ENCODE measurements around the gene RERE. TPM values are rescaled to one million over a fixed set of nuclear protein-coding genes. Genes with fewer than 3 reads are reported as not detected.

Gene RERE
- total RNA-seq, 1 experiment from 2014 or later, result 217 TPM

DNA sequence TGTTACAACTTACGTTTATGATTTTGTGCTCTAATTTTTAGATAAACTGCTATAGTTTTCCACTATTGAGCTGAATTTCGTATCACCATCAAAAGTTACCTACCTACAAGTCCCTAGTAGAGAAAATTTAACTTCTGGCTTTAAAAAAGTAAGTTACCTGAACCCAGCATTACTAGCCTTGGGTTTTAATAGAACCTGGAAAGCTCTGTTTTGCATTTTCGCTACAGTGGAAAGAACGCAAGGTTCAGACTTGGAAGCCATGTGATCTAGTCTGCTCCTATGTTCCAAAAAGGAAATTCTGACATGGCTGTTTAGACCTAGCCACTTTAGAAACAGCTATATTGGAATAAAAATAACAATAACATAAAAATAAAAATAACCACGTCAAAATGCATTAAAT lies 389.0 kb downstream of the RERE start:
- no peaks in the 10 kb centered on the region for H3K36me3 ChIP-seq (ENCODE audit: control insufficient read depth, insufficient read depth, low read length)
- intact Hi-C loops (cut with micrococcal nuclease; ENCODE audit: unreplicated experiment) (no loop called here), in situ Hi-C loops (cut with HindIII; ENCODE audit: low pct_unique_long_range_greater_than_20kb, low sequenced_read_pairs) (no loop called here)
- H3K4me3 ChIP-seq (ENCODE audit: low read depth in 2 of 2, low read length in 2 of 2), result no peak overlapping the region
- peaks cover 19% of the 10 kb centered on the region for H3K4me1 ChIP-seq (ENCODE audit: control insufficient read depth, insufficient read depth, low read length)
- no peaks in the 10 kb centered on the region for H3K27me3 ChIP-seq (ENCODE audit: control insufficient read depth, insufficient read depth, low read length)
- H3K27ac ChIP-seq (ENCODE audit: low read length), result no peak overlapping the region
- ChIA-PET POLR2A (interaction anchor here (0.6 kb wide), 1 partner anchor 318 kb away, joined by 3 read pairs; no protein-coding TSS in a partner anchor), CTCF (interaction anchor here (0.6 kb wide), 1 partner anchor 62 kb away, joined by 3 read pairs; no protein-coding TSS in a partner anchor)
- BruUV-seq (replicated peaks), result no TSS peak
- no peak for DNase-seq (ENCODE audit: low read depth, low spot score)
- no peak for ATAC-seq
- no peaks in the 10 kb centered on the region for H3K9me3 ChIP-seq (ENCODE audit: control insufficient read depth, insufficient read depth, low read depth, low read length)
- TF ChIP-seq CTCF (IDR thresholded peaks at IDR 0.05), result no peak
- no peak for TF ChIP-seq POLR2AphosphoS5 (IDR thresholded peaks at IDR 0.05; ENCODE audit: low read depth, low read length)
- TF ChIP-seq REST (IDR thresholded peaks at IDR 0.05; ENCODE audit: insufficient read depth in 1 of 2, low read depth in 2 of 2, low read length in 1 of 2), result no peak
- no peak for TF ChIP-seq SIN3A (IDR thresholded peaks at IDR 0.05; ENCODE audit: borderline replicate concordance, insufficient read depth, low read depth, low read length)
- no peak for TF ChIP-seq TCF7L2 (IDR thresholded peaks at IDR 0.05; ENCODE audit: low read depth, low read length)

DNA sequence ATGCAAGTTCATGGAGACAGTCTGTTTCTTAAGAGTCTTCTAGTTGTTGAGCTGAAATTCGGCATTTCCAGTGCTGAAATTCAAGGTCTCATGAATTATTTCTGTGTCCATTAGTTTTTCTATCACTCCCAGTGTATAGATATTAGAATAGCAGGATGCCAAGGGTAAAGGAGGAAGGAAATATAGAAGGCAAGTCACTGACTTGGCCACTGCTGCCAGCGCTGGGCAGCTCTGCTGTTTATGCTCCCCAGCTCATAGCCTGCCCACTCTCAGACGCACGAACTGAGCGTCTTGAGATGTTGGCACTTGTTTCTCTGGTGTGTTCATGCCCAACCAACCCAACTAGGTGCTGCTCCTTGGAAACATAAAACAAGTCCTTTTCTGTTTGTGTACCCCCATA lies 389.5 kb downstream of the RERE start:
- ChIA-PET CTCF (interaction anchor here (0.6 kb wide), 1 partner anchor 62 kb away, joined by 3 read pairs; no protein-coding TSS in a partner anchor), POLR2A (interaction anchor here (0.6 kb wide), 1 partner anchor 317 kb away, joined by 3 read pairs; no protein-coding TSS in a partner anchor)
- intact Hi-C loops (cut with micrococcal nuclease; ENCODE audit: unreplicated experiment), result no loop called here
- DNase-seq (ENCODE audit: low read depth, low spot score) (no peak), ATAC-seq (no peak)
- no peaks in the 10 kb centered on the region for H3K36me3 ChIP-seq (ENCODE audit: control insufficient read depth, insufficient read depth, low read length)
- no peaks in the 10 kb centered on the region for H3K27me3 ChIP-seq (ENCODE audit: control insufficient read depth, insufficient read depth, low read length)
- H3K9me3 ChIP-seq (ENCODE audit: control insufficient read depth, insufficient read depth, low read depth, low read length), result no peaks in the 10 kb centered on the region
- no peak for TF ChIP-seq SIN3A (IDR thresholded peaks at IDR 0.05; ENCODE audit: borderline replicate concordance, insufficient read depth, low read depth, low read length)
- no peak for TF ChIP-seq TCF7L2 (IDR thresholded peaks at IDR 0.05; ENCODE audit: low read depth, low read length)
- TF ChIP-seq POLR2AphosphoS5 (IDR thresholded peaks at IDR 0.05; ENCODE audit: low read depth, low read length), result no peak
- TF ChIP-seq REST (IDR thresholded peaks at IDR 0.05; ENCODE audit: insufficient read depth in 1 of 2, low read depth in 2 of 2, low read length in 1 of 2), result no peak
- TF ChIP-seq CTCF (IDR thresholded peaks at IDR 0.05), result no peak
- BruUV-seq (replicated peaks), result no TSS peak
- H3K4me3 ChIP-seq (ENCODE audit: low read depth in 2 of 2, low read length in 2 of 2), result no peak overlapping the region
- H3K4me1 ChIP-seq (ENCODE audit: control insufficient read depth, insufficient read depth, low read length), result peaks cover 19% of the 10 kb centered on the region
- in situ Hi-C loops (cut with HindIII; ENCODE audit: low pct_unique_long_range_greater_than_20kb, low sequenced_read_pairs), result no loop called here
- H3K27ac ChIP-seq (ENCODE audit: low read length), result no peak overlapping the region

Measured in Panc1 (cell line).